ENCODE measurements around the gene SERGEF. TPM values are rescaled to one million over a fixed set of nuclear protein-coding genes. Genes with fewer than 3 reads are reported as not detected.

SERGEF gene
- polyA plus RNA-seq, 2 of the 4 experiments (the other 2 are of a cell fraction): 20.7 to 24.1 TPM

GRCh38 chr11:17771841-17772401, 240.9 kb downstream of the SERGEF start:
- ChIA-PET CTCF (no interaction called here), POLR2A (no interaction called here)
- H3K9me3 ChIP-seq: no peaks in the 10 kb centered on the region
- H3K4me3 ChIP-seq: no peak overlapping the region
- H3K4me2 ChIP-seq: no peak overlapping the region
- H3K27ac ChIP-seq: no peak overlapping the region
- ATAC-seq (no peak), FAIRE-seq (no peak), DNase-seq (ENCODE audit: low read depth in 1 of 2, low spot score in 1 of 2) (no peak)
- TF ChIP-seq GATA3 (IDR thresholded peaks at IDR 0.05; ENCODE audit: borderline replicate concordance): no peak
- TF ChIP-seq CHD4 (IDR thresholded peaks at IDR 0.05; ENCODE audit: borderline replicate concordance): no peak
- TF ChIP-seq HOXB5 (CRISPR knock-in tag; IDR thresholded peaks at IDR 0.05): no peak
- TF ChIP-seq HMGXB4 (CRISPR knock-in tag; IDR thresholded peaks at IDR 0.05; ENCODE audit: borderline replicate concordance): no peak
- TF ChIP-seq MYC (IDR thresholded peaks at IDR 0.05; ENCODE audit: borderline replicate concordance, low read length): no peak
- TF ChIP-seq MAZ (IDR thresholded peaks at IDR 0.05; ENCODE audit: borderline replicate concordance, low read depth, low read length): no peak
- no peak for TF ChIP-seq HDAC2 (IDR thresholded peaks at IDR 0.05)
- no peak for TF ChIP-seq CHD2 (IDR thresholded peaks at IDR 0.05; ENCODE audit: low read length, partially characterized antibody)
- no peak for TF ChIP-seq CEBPB (IDR thresholded peaks at IDR 0.05)
- no peak for TF ChIP-seq HOXA7 (CRISPR knock-in tag; IDR thresholded peaks at IDR 0.05)
- no peak for TF ChIP-seq HEYL (CRISPR knock-in tag; IDR thresholded peaks at IDR 0.05)
- TF ChIP-seq HOXB13 (CRISPR knock-in tag; IDR thresholded peaks at IDR 0.05; ENCODE audit: low read depth): no peak
- TF ChIP-seq RFX5 (IDR thresholded peaks at IDR 0.05): no peak
- no peak for TF ChIP-seq EP300 (IDR thresholded peaks at IDR 0.05)
- TF ChIP-seq POLR2AphosphoS2 (conservative IDR thresholded peaks at IDR 0.05; ENCODE audit: low read length): no peak
- no peak for TF ChIP-seq NPAS2 (CRISPR knock-in tag; IDR thresholded peaks at IDR 0.05; ENCODE audit: borderline replicate concordance)
- no peak for TF ChIP-seq ELK1 (IDR thresholded peaks at IDR 0.05; ENCODE audit: low read depth, low read length)
- no peak for TF ChIP-seq CBX8 (IDR thresholded peaks at IDR 0.05)
- no peak for TF ChIP-seq ZNF302 (CRISPR knock-in tag; IDR thresholded peaks at IDR 0.05)
- TF ChIP-seq EHF (CRISPR knock-in tag; IDR thresholded peaks at IDR 0.05): no peak
- WGBS (ENCODE audit: missing lambda C conversion rate): 83% methylated on average over 37 of the region's 37 CpGs
- H3K4me1 ChIP-seq: 0 out of 3 replicates have a peak, but pooled peaks cover 4% of the 10 kb centered on the region

GRCh38 chr11:17771415-17771814, 241.4 kb downstream of the SERGEF start:
- CTCF ChIA-PET: interaction anchor here (0.8 to 1.6 kb wide), 3 partner anchors 30 to 207 kb away, joined by 3 to 5 read pairs (median 5); no protein-coding TSS in a partner anchor

More at GRCh38 chr11:17771415-17771814, 241.4 kb downstream of the SERGEF start:
- H3K4me2 ChIP-seq: no peak overlapping the region
- POLR2A ChIA-PET: no interaction called here
- 80% methylated on average over 17 of the region's 17 CpGs for WGBS (ENCODE audit: missing lambda C conversion rate)
- no peak for FAIRE-seq
- no peak for DNase-seq (ENCODE audit: low read depth in 1 of 2, low spot score in 1 of 2)
- 0 out of 3 replicates have a peak, but pooled peaks cover 4% of the 10 kb centered on the region for H3K4me1 ChIP-seq
- no peak for TF ChIP-seq PHF8 (IDR thresholded peaks at IDR 0.05; ENCODE audit: borderline replicate concordance, low read depth)
- TF ChIP-seq CBX2 (IDR thresholded peaks at IDR 0.05; ENCODE audit: borderline replicate concordance, low read depth): no peak
- TF ChIP-seq CHD2 (IDR thresholded peaks at IDR 0.05; ENCODE audit: low read length, partially characterized antibody): no peak
- no peak for TF ChIP-seq ATOH8 (CRISPR knock-in tag; IDR thresholded peaks at IDR 0.05; ENCODE audit: low read depth)
- TF ChIP-seq ZFP36 (IDR thresholded peaks at IDR 0.05; ENCODE audit: borderline replicate concordance, partially characterized antibody): no peak
- TF ChIP-seq CTCF (IDR thresholded peaks at IDR 0.05): no peak
- TF ChIP-seq TP53 (CRISPR knock-in tag; IDR thresholded peaks at IDR 0.05): no peak
- no peak overlapping the region for H3K4me3 ChIP-seq
- no peak overlapping the region for H3K27ac ChIP-seq
- ATAC-seq: no peak
- no peaks in the 10 kb centered on the region for H3K9me3 ChIP-seq

Data from A549 (cell line).